GM04503 (cell line): ENCODE results near the gene KLHL10.

ENCODE experiments used
- DNase-seq: peaks from one replicate; pipeline ENCODE4 v3.0.0-alpha.2; 2012; ENCODE audit warnings: low read depth

The KLHL10 gene

GRCh38 chr17:41837761-41838538 lies at the start of gene KLHL10:
KLHL10 (plus strand) TSS chr17:41837825; CDS start chr17:41837933, 108 bp downstream.
- DNase-seq = no peak

- no peak for DNase-seq
These were observed 44.5 kb upstream of the KLHL10 start for GRCh38 chr17:41792845-41793783.

GRCh38 chr17:41793784-41794539 lies 43.7 kb upstream of the KLHL10 start:
- no peak for DNase-seq

- DNase-seq = no peak
These were observed 43.1 kb upstream of the KLHL10 start for GRCh38 chr17:41794540-41794975.

- DNase-seq = no peak
These were observed 41.3 kb upstream of the KLHL10 start for GRCh38 chr17:41796121-41796895.

GRCh38 chr17:41797377-41797776 lies 40.2 kb upstream of the KLHL10 start:
- DNase-seq = no peak

GRCh38 chr17:41799366-41799765 lies 38.3 kb upstream of the KLHL10 start:
- DNase-seq = no peak

- DNase-seq = no peak
These were observed 36.8 kb upstream of the KLHL10 start for GRCh38 chr17:41800601-41801373.

- no peak for DNase-seq
These were observed 36.0 kb upstream of the KLHL10 start for GRCh38 chr17:41801374-41802271.

GRCh38 chr17:41803049-41804020 lies 34.3 kb upstream of the KLHL10 start:
- no peak for DNase-seq

GRCh38 chr17:41806685-41807445 lies 30.8 kb upstream of the KLHL10 start:
- DNase-seq = no peak

GRCh38 chr17:41810659-41811548 lies 26.7 kb upstream of the KLHL10 start:
- DNase-seq = no peak

- no peak for DNase-seq
These were observed 25.9 kb upstream of the KLHL10 start, which contains the start of gene P3H4 for GRCh38 chr17:41811549-41812380. P3H4 (minus strand) TSS chr17:41811949; CDS start chr17:41811915, 34 bp downstream.

- DNase-seq = peak; percentile 70
These were observed 25.1 kb upstream of the KLHL10 start, which contains the start of gene FKBP10 for GRCh38 chr17:41812381-41813151. FKBP10 (plus strand) TSS chr17:41813004; CDS start chr17:41813035, 31 bp downstream.
